DMS53 treated with DMSO at 0.1 percent for 48 hours (cell line): ENCODE results near the gene ADCY2.

ENCODE experiments used
- DNase-seq: peaks from one replicate; lab custom pipeline; 2025; ENCODE audit not compliant: unreplicated experiment; lab: John Stamatoyannopoulos, UW

The ADCY2 gene

DNA sequence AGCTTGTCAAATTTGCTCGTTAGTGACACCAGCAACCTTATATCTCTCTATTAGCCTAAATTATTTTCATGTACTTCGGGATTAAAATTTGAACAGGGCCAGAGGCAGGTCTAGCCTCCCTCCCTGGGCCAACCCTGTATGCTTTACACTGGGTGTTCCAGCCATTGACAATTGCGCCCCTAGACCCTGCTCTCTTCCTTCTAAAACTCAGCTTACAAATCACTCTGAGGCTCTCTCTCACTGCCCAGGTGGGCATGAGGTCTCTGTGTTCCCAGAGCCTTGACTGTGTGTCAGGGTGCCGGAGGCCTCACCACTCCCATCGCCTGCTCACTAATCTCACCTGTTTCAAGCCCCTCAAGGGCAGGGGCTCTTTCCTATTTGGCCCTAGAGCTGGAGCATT, 461.4 kb downstream of the ADCY2 start:
- no peak for DNase-seq

DNA sequence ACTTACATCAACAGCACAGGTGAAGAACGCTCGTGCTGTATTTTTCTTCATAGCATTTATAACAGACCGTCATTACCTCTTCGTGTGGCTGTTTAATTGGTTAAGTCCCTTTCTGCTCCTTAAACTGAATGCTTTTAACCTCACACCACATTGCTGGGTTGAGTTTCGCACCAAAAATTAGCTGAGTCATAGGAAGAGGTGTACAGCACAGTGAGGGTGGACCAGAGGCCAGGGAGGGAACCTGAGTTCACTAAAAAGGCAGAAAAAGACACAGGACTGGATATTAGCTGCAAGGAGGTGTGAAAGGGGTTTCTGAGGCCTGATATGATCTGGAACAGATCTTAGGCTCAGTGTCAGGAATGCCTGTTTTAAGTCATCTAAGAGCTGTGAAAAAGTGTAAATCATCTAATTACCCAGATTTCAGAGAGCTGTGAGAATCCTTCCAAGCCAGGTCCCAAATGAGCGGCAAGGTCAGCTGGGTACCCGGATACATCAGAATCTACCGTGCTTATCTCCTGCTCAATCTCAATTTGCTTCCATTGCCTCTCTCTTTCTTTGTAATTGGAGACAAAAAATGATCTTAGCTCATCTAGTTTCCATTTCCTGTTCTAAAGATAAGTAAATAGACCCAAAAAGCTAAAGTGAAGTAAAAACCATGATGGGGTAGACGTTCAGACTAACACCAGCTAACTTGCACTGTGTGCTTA, 462.1 kb downstream of the ADCY2 start:
- DNase-seq, result no peak

DNA sequence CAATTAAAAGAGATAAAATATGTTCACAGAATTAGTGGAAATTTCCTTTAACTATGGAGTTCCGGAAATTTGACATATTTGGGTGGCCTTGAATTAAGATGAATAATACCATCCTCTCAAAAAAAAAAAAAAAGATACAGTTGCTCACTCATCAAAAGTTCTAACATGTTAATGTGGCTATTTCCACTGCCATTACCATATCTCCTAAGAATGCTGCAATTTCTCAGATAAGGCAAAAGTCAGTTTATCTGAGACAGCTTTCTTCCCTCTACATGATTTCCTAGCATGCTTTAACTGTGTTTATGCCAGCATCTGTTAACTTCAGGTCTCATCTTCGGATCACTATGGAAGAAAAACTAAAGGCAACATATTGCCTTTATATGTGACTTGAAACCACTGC, 470.3 kb downstream of the ADCY2 start:
- DNase-seq, result no peak

DNA sequence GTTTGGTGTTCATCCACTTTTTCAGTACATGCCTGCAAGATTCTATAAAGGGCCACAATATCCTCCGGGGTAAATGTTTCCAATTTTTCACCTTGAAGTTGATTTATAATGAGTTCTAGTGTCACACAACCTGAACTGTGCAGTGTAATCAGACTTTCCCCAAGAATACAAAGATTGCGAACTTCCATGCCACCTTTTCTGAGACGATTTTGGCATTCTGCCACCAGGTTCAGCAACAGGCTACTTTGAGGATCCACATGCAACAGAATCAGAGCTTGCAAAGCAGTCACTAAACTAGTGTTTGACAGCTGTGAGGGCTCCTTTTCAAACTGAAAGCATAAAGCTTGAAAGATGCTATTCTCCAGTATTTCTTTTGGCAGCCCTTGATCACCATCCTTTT, 471.3 kb downstream of the ADCY2 start:
- no peak for DNase-seq

DNA sequence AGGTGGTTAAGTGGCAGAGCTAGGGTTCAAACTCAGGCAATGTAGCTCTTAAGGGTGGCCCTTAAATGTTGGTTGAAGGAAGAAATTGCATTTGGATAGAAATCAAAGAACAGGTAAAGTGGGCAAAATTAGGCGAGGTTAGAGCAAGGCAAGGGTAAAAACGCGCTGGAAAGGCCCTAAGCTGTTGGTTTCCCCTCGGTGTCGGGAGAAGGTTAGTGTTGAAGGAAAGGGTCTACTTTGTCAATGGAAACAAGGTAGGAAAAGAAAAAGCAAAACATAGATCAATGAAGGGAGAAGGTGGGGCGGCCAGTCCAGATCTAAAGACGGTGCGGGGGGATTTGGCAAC, 472.5 kb downstream of the ADCY2 start:
- no peak for DNase-seq

DNA sequence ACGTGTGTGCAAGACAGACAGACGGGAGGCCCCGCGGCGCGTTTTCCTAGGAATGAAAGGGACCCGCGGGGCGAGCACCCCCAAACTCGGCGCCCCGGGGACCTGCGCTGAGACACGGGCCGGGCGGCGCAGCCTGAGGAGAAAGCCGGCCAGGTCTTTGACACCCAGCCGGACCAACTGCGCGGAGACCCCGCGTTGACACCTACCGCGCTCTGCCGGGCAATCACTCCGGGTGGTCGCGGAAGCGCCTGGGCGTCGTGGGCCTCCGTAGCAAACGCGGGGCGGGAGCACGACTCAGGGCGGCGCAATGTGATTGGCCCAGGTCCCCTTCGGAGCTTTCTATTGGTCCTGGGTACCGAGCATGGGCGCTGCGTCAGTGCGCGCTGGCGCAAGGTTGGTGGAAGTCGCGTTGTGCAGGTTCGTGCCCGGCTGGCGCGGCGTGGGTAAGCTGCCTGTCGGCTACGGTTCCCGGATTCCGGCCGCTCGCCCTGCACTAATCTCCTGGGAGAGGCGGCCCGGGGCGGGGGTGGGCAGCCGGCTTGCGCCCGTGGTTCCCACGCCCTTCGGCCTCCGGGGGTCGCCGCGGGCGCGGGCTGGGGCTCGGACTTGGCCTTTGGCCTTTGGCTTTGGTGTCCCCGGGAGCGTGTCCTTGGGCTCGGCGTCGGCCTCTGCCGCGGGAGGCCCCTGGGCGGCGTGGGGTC, 473.0 kb downstream of the ADCY2 start, which contains the start of the genes FASTKD3 and MTRR:
Gene FASTKD3, minus strand, starts transcription at position 259 of the 701 bp plus-strand sequence. CDS start 948 bp downstream, outside the sequence.
Gene MTRR, plus strand, starts transcription at position 376 of the 701 bp plus-strand sequence. CDS start 1,647 bp downstream, outside the sequence.
- DNase-seq, result peak; percentile 87

DNA sequence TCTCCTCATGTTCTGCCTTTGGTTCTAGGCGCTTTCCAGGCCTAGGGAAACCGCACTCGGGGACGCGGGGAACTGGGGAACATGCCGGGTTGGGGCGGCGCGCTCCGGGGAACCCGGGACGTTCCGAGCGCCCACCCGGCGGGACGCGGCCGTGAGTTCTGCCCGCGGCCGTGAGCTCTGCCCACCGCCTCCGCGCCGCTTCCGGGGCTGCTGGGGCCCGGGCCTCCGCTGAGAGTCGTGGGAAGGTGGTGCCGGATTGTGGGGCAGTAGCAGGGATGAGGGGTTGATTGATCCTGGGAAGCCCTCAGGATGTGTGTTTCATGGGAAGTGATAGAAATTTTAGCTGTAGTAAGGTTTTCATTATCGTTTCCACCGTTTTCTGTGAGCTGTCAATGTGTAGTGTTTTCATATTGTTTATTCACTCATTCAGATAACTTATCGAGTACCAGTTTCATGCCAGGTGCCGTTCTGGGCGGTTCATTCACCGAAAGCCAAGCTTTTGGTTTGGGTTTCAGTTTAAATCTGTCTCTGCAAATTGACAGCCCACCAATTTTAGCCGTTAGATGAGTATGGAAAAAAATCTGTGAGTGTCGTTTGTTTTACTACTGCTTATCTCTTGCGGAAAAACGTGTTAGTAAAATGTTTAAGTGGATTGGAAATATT, 473.7 kb downstream of the ADCY2 start:
- no peak for DNase-seq

DNA sequence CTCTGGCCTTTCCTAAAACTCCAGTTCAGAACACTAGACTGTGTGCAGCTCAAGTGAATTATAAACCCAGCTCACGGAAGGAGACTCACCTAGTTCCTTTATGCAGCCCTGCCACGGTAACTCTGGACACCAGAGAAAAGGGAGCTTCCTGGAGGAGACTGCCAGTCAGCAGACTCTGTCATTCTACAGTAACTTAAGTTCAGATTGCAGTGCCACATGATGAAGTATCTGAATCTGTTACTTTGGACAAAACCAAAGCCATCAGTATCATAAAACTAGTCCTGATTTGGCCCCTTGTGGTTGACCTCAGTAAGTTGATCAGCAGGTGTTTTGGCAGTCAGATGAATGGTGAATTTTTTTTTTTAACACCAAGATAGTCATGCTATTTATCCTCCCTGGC, 475.7 kb downstream of the ADCY2 start:
- DNase-seq, result no peak

DNA sequence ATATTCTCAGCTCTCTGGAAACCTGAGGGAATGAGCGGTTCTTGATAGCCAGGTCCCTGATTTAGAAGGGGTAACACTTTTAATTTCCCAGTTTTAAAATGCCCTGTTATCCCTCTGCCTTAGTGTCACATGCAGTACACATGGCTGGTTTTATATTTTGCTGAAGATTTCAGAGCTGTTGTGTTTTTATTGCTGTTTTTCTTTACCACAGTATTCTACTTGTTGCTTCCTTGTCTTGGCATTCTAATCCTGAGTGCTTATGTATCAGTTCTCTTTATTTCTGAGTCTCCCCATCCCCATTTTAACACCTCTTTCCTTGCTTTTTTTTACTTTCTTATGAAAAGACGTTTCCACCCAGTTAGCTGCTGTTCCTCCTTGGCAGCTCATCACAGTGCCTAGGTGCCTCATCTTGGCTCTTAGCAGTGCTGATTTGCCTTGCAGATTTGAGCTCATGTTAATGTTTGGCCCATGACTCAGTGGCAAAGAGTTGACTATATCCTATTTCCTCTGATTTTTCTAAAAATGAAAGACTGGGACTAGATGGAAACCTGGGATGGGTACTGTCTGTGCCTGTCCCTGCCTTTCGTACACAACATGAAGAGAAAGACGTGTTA, 476.7 kb downstream of the ADCY2 start:
- DNase-seq, result no peak

DNA sequence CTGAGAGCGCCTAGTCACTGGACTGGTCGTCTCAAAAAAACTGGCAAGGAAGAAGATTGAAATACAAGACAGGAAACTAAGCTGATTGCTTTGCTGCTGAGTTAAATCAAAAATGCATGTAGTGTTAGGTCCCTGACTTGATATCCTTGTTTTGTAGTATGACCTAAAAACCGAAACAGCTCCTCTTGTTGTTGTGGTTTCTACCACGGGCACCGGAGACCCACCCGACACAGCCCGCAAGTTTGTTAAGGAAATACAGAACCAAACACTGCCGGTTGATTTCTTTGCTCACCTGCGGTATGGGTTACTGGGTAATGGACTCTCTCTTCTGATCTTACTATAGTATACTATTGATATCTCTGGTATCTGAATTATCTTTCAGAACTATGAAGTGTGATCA, 477.3 kb downstream of the ADCY2 start:
- no peak for DNase-seq

DNA sequence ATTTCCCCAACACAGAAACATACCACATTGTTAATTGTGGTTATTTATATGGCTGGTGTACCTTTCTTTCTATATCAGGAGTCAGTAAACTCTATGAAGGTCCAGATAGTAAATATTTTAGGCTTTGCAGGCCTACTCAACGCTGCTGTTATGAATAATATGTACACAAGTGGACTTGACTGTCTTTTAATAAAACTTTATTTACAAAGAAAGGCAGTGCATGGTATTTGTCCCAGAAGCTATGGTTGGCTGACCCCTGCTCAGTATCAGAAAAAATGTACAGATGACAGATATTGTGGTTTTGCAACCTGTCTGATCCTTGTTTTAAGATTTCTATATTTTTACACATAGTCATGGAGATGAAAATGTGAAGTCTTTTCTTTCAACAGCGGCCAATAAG, 478.7 kb downstream of the ADCY2 start:
- DNase-seq, result no peak

DNA sequence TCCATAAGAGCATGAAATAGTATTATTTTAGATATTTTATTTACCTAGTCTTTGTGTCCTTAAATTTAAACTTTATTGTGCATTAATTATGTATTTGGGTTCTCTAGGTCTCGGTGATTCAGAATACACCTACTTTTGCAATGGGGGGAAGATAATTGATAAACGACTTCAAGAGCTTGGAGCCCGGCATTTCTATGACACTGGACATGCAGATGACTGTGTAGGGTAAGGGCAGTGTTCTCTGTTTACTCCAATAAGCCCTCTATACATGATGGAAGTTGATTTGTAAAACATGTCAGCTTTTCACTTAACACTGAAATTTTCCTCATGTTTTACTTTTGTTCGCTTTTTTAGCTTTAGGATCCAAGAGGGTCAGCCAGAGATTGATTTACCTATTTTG, 479.2 kb downstream of the ADCY2 start:
- DNase-seq, result no peak

DNA sequence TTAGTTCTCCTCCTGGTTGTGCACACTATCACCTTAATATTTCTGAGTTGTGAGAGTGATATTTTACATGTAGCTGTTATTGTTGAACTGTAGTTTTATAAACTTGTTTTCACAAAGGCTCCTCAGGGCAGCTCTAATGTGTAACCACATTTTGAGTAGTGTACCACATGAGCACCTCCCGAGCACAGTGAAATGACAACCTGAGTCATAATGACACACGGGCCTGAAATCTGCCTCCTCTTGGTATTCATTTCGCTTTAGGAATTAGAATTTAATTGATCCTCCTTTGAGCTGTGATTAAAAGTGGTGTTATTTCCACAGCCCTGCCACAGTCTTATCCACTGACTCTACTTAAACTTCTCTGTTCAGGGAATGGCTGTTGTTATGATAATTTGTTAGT, 480.9 kb downstream of the ADCY2 start:
- no peak for DNase-seq

DNA sequence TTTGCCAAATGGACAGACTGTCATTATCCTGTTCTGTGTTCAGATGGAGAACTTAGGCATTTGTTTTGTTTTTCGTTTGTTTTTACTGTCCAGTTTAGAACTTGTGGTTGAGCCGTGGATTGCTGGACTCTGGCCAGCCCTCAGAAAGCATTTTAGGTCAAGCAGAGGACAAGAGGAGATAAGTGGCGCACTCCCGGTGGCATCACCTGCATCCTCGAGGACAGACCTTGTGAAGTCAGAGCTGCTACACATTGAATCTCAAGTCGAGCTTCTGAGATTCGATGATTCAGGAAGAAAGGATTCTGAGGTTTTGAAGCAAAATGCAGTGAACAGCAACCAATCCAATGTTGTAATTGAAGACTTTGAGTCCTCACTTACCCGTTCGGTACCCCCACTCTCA, 481.9 kb downstream of the ADCY2 start:
- no peak for DNase-seq

DNA sequence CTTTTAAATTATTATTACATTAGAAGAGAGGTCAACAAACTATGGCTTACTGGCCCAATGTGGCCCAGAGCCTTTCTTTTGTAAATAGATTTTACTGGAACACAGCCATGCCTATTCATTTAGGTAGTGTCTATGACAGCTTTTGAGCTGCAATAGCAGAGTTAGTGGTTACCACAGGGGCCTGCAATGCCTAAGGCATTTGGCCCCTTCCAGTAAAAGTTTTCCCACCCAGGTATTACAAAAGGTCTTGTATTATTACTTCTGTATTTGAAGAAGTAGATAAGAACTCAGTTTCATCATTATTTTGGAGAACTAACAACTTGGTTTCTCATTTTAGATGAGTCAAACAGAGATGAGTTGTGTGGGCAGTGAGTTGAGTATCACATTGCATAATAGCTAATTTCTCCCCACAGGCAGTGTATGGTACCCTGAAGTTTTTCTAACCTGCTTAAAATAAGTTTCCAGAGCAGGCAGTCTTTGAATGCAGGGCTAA, 482.5 kb downstream of the ADCY2 start:
- no peak for DNase-seq
